Endothelial cell of umbilical vein (primary cell): ENCODE measurements around the gene CNDP2. TPM values are rescaled to one million over a fixed set of nuclear protein-coding genes. Genes with fewer than 3 reads are reported as not detected.

ENCODE experiments used
- BruUV-seq: library from RNA; stranded (reverse); fragments of 400-500 nt; replicated peaks from 2 replicates; lab custom pipeline; 2021; lab: Mats Ljungman, UMichigan
- CTCF ChIA-PET: fragments of 300-600, 350-600 bp; sonication (Branson Sonifier 250); formaldehyde crosslinking; loops from one replicate; lab custom pipeline; 2021; ENCODE audit warnings: antibody characterized with exemption, inconsistent platforms; lab: Charles Lee
- POLR2A ChIA-PET: fragments of 300-600, 350-600 bp; sonication (Branson Sonifier 250); formaldehyde crosslinking; loops from one replicate; lab custom pipeline; 2021; ENCODE audit warnings: antibody characterized with exemption, inconsistent platforms; lab: Charles Lee
- DNase-seq: peaks from one replicate; pipeline ENCODE4 v3.0.0-alpha.2; 2011; ENCODE audit warnings: low read depth, low spot score
- FAIRE-seq: peaks from 2 replicates; lab custom pipeline; 2011; peaks lifted over from hg19 to GRCh38; lab: Jason Lieb, UNC
- H2AFZ ChIP-seq: 2 replicates; pipeline ENCODE4 v1.6.0; 2012; ENCODE audit warnings: low read depth, low read length, control low read depth, inconsistent platforms
- H3K27ac ChIP-seq: 2 replicates; pipeline ENCODE4 v1.5.1; 2011; ENCODE audit warnings: low read depth, mild to moderate bottlenecking, control low read depth, low read length, moderate library complexity; ENCODE audit not compliant: insufficient read depth
- H3K27me3 ChIP-seq, 2 experiments: 2 replicates each; pipeline versions ENCODE4 v1.6.0 to v1.6.1; 2011; ENCODE audit warnings: low read length in 2 of 2, mixed read lengths in 1 of 2; ENCODE audit not compliant: control insufficient read depth in 2 of 2, insufficient read depth in 2 of 2
- H3K36me3 ChIP-seq, 2 experiments: 2 replicates in 1 of 2; 3 replicates in 1 of 2; pipeline ENCODE4 v1.5.1; 2011; ENCODE audit warnings: low read length in 2 of 2, mild to moderate bottlenecking in 1 of 2, moderate library complexity in 1 of 2; ENCODE audit not compliant: control insufficient read depth in 2 of 2, insufficient read depth in 2 of 2; ENCODE audit errors: extremely low read depth in 1 of 2
- H3K4me1 ChIP-seq: 3 replicates; pipeline ENCODE4 v1.5.1; 2011; ENCODE audit warnings: mild to moderate bottlenecking, low read length; ENCODE audit not compliant: control insufficient read depth, insufficient read depth; ENCODE audit errors: extremely low read depth
- H3K4me2 ChIP-seq: 2 replicates; pipeline ENCODE4 v1.6.1; 2011; ENCODE audit warnings: low read length, control low read depth, mixed read lengths; ENCODE audit not compliant: insufficient read depth
- H3K4me3 ChIP-seq, 3 experiments: fragments of 200-600 bp in 1 of 3; sonication (generic), shearing (Covaris generic) in 1 of 3; replicated peaks in 1 of 3; 2 replicates each; pipeline ENCODE4 v1.5.1; 2011 to 2016; ENCODE audit warnings: control low read depth in 3 of 3, low read length in 3 of 3, mild to moderate bottlenecking in 2 of 3, inconsistent platforms in 1 of 3, low read depth in 1 of 3, moderate library complexity in 1 of 3; ENCODE audit not compliant: insufficient read depth in 1 of 3
- H3K79me2 ChIP-seq: 2 replicates; pipeline ENCODE4 v1.6.0; 2012; ENCODE audit warnings: low read length, inconsistent platforms; ENCODE audit not compliant: control insufficient read depth, insufficient read depth
- H3K9ac ChIP-seq: replicated peaks from 2 replicates; pipeline ENCODE3; 2011; ENCODE audit warnings: low read length, control low read depth; ENCODE audit not compliant: insufficient read depth; ENCODE audit errors: extremely low read depth
- H3K9me1 ChIP-seq: replicated peaks from 3 replicates; pipeline ENCODE4 v1.6.0; 2011; ENCODE audit warnings: mild to moderate bottlenecking, low read length; ENCODE audit not compliant: control insufficient read depth, insufficient read depth; ENCODE audit errors: extremely low read depth
- H3K9me3 ChIP-seq: replicated peaks from 2 replicates; pipeline ENCODE4 v1.5.1; 2012; ENCODE audit warnings: low read length, inconsistent platforms; ENCODE audit not compliant: control insufficient read depth, insufficient read depth
- H4K20me1 ChIP-seq: replicated peaks from 2 replicates; pipeline ENCODE3; 2011; ENCODE audit warnings: mild to moderate bottlenecking, low read length; ENCODE audit not compliant: control insufficient read depth, insufficient read depth; ENCODE audit errors: extremely low read depth
- EZH2 ChIP-seq: IDR thresholded peaks from 2 replicates; pipeline ENCODE4 v1.6.1; 2012; ENCODE audit warnings: borderline replicate concordance, low read depth, mild to moderate bottlenecking, moderate library complexity, low read length, inconsistent platforms; ENCODE audit not compliant: severe bottlenecking
- FOS ChIP-seq: IDR thresholded peaks from 2 replicates; pipeline ENCODE4 v1.6.1; 2011; ENCODE audit warnings: mild to moderate bottlenecking, low read length, moderate library complexity, borderline replicate concordance; ENCODE audit not compliant: insufficient read depth
- JUN ChIP-seq: IDR thresholded peaks from 2 replicates; pipeline ENCODE4 v1.6.1; 2011; ENCODE audit warnings: borderline replicate concordance, low read depth; ENCODE audit not compliant: insufficient read length, insufficient read depth
- MYC ChIP-seq: IDR thresholded peaks from one replicate; pipeline ENCODE4 v1.6.1; 2011; ENCODE audit warnings: mild to moderate bottlenecking, low read depth, low read length
- POLR2AphosphoS5 ChIP-seq: IDR thresholded peaks from 2 replicates; pipeline ENCODE4 v1.6.1; 2012; ENCODE audit warnings: low read depth, mild to moderate bottlenecking, control low read depth, low read length, moderate library complexity; ENCODE audit not compliant: insufficient read depth
- dilution Hi-C: fragments of 300-500 bp; cut with MboI; formaldehyde crosslinking; loops from one replicate; pipeline ENCODE4 v1.15.0; 2019; ENCODE audit warnings: low sequenced_read_pairs; ENCODE audit not compliant: extremely low pct_ligation_motif_present
- intact Hi-C: fragments of 100-400 bp; cut with micrococcal nuclease; formaldehyde crosslinking; loops from one replicate; pipeline ENCODE4 v1.10.0; 2022
- polyA plus RNA-seq, 4 experiments: library from polyadenylated mRNA; depleted of rRNA in 3 of 4; stranded (reverse) in 3 of 4; unstranded in 1 of 4; fragments of >200 nt; gene quantifications; 2 replicates each; pipeline versions ENCODE4 v1.2.1 to v1.2.3, GENCODE V29; 2011 to 2012; ENCODE audit warnings: missing spikeins in 1 of 4
- total RNA-seq: library from RNA; stranded (reverse); gene quantifications from 2 replicates; pipeline ENCODE4 v1.2.3, GENCODE V29; 2021
- TF ChIP-seq, protein P1 (sequence below), 2 donors: IDR thresholded peaks; 1 replicate in 1 of 2; 2 replicates in 1 of 2; pipeline ENCODE4 v1.5.1; 2011; ENCODE audit warnings: low read length in 2 of 2, mild to moderate bottlenecking in 2 of 2, moderate library complexity in 2 of 2, control low read depth in 1 of 2, inconsistent platforms in 1 of 2, low read depth in 1 of 2; ENCODE audit not compliant: insufficient read depth in 1 of 2; ENCODE audit errors: extremely low read depth in 1 of 2
- TF ChIP-seq, protein P2 (sequence below): IDR thresholded peaks from 2 replicates; pipeline ENCODE4 v1.6.1; 2011; ENCODE audit not compliant: insufficient read depth, insufficient read length

The CNDP2 gene
- total and polyA plus RNA-seq, 2 donors (not counting 3 experiments of a cell fraction or from before 2014, with no cell fraction given), result 52.9 to 123 TPM

DNA sequence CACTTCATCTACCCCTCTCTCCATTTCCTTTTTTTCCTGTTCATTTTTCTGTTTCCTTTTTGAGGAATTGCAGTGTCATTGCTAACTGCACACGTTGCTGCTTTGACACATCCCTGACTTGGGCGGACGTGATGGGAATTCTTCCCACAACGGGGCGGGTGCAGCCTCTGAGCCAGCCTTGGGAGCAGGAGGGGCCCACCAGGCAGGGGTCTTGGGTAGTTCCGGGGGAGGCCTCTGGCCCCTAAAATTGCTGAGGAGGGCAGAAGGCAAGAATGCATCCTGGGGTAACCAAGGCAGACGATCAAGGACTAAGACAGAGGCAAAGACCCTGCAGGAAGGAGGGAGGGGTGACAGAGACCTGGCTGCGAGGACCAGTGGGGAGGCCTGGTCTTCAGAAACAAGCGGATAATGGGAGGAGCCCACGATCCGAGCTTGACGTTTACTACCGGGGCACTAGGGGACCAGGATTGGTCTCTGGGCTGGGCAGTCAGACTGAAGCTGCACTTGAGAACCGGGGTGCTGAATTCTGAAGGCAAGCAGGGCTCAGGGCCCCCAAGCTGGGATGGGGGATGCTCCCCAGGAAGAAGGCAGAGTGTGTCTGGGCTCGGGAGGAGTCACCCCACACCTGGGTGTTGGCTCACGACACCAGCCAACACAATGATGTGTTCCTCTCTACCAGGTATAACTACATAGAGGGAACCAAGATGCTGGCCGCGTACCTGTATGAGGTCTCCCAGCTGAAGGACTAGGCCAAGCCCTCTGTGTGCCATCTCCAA is 23.3 kb downstream of the CNDP2 start:
- no peaks in the 10 kb centered on the region for H3K9me3 ChIP-seq
- no peaks in the 10 kb centered on the region for H4K20me1 ChIP-seq
- no peak for TF ChIP-seq MYC
- no peak for TF ChIP-seq JUN
- no peak for TF ChIP-seq POLR2AphosphoS5
- TF ChIP-seq FOS, result no peak
- TF ChIP-seq, protein P1, sequence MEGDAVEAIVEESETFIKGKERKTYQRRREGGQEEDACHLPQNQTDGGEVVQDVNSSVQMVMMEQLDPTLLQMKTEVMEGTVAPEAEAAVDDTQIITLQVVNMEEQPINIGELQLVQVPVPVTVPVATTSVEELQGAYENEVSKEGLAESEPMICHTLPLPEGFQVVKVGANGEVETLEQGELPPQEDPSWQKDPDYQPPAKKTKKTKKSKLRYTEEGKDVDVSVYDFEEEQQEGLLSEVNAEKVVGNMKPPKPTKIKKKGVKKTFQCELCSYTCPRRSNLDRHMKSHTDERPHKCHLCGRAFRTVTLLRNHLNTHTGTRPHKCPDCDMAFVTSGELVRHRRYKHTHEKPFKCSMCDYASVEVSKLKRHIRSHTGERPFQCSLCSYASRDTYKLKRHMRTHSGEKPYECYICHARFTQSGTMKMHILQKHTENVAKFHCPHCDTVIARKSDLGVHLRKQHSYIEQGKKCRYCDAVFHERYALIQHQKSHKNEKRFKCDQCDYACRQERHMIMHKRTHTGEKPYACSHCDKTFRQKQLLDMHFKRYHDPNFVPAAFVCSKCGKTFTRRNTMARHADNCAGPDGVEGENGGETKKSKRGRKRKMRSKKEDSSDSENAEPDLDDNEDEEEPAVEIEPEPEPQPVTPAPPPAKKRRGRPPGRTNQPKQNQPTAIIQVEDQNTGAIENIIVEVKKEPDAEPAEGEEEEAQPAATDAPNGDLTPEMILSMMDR (IDR thresholded peaks at IDR 0.05; ENCODE audit: extremely low read depth in 1 of 2, insufficient read depth in 1 of 2, low read depth in 1 of 2, low read length in 2 of 2), result no peak
- TF ChIP-seq, protein P2, sequence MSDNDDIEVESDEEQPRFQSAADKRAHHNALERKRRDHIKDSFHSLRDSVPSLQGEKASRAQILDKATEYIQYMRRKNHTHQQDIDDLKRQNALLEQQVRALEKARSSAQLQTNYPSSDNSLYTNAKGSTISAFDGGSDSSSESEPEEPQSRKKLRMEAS, result no peak
- TF ChIP-seq EZH2, result no peak
- POLR2A ChIA-PET, result no interaction called here
- FAIRE-seq, result no peak
- H2AFZ ChIP-seq, result no peak overlapping the region
- peaks cover 2 to 38% of the 10 kb centered on the region in 2 experiments for H3K36me3 ChIP-seq
- H3K9ac ChIP-seq, result no peak overlapping the region
- H3K27me3 ChIP-seq, result no peaks in the 10 kb centered on the region
- no peak overlapping the region for H3K4me2 ChIP-seq
- no peaks in the 10 kb centered on the region for H3K4me1 ChIP-seq
- H3K27ac ChIP-seq, result no peak overlapping the region
- dilution Hi-C loops (no loop called here), intact Hi-C loops (no loop called here)
- BruUV-seq, result no TSS peak
- CTCF ChIA-PET, result no interaction called here
- no peaks in the 10 kb centered on the region for H3K9me1 ChIP-seq
- H3K4me3 ChIP-seq, result no peak overlapping the region
- no peak for DNase-seq
- no peaks in the 10 kb centered on the region for H3K79me2 ChIP-seq
